SK-N-SH (cell line): ENCODE data around the gene CXXC4. TPM values are rescaled to one million over a fixed set of nuclear protein-coding genes. Genes with fewer than 3 reads are reported as not detected.

ENCODE experiments used
- CTCF ChIA-PET: fragments of 300-600, 350-600 bp; formaldehyde crosslinking; extraction: SDS; loops from one replicate; lab custom pipeline; 2021; lab: Yijun Ruan, JAX
- POLR2A ChIA-PET: fragments of 350-600 bp; sonication (Branson Sonifier 250); formaldehyde crosslinking; extraction: SDS; loops from one replicate; lab custom pipeline; 2020; ENCODE audit warnings: antibody characterized with exemption, inconsistent platforms; lab: Yijun Ruan, JAX
- DNase-seq: peaks from one replicate; pipeline ENCODE4 v3.0.0; 2012
- H2AFZ ChIP-seq: fragments of 200-600 bp; sonication (generic); 2 replicates; pipeline ENCODE4 v1.8.1; 2016; ENCODE audit warnings: antibody characterized with exemption, mild to moderate bottlenecking, low read depth
- H3F3A ChIP-seq: fragments of 200-600 bp; sonication (generic); replicated peaks from 2 replicates; pipeline ENCODE3; 2016; ENCODE audit warnings: antibody characterized with exemption, mild to moderate bottlenecking; ENCODE audit not compliant: insufficient read depth
- H3K27ac ChIP-seq, 2 experiments: fragments of 200-500 bp in 1 of 2; fragments of 200-600 bp in 1 of 2; sonication (Bioruptor generic) in 1 of 2; sonication (generic), shearing (Covaris generic) in 1 of 2; 2 replicates each; pipeline versions ENCODE4 v1.5.1 to v1.6.1; 2014 to 2016; ENCODE audit warnings: low read depth in 2 of 2, inconsistent platforms in 1 of 2, low read length in 1 of 2, mild to moderate bottlenecking in 1 of 2, mixed read lengths in 1 of 2
- H3K27me3 ChIP-seq: fragments of 200-600 bp; sonication (generic), shearing (Covaris generic); 2 replicates; pipeline ENCODE4 v1.6.1; 2016; ENCODE audit warnings: mixed run types; ENCODE audit not compliant: insufficient read depth
- H3K36me3 ChIP-seq, 2 experiments: fragments of 200-500 bp in 1 of 2; fragments of 200-600 bp in 1 of 2; sonication (Bioruptor generic) in 1 of 2; sonication (generic) in 1 of 2; replicated peaks in 1 of 2; 2 replicates each; pipeline versions ENCODE3 to v1.5.1; 2014 to 2016; ENCODE audit warnings: low read length in 1 of 2, mild to moderate bottlenecking in 1 of 2; ENCODE audit not compliant: insufficient read depth in 2 of 2, control insufficient read depth in 1 of 2
- H3K4me1 ChIP-seq, 2 experiments: fragments of 200-500 bp in 1 of 2; fragments of 200-600 bp in 1 of 2; sonication (Bioruptor generic) in 1 of 2; sonication (generic), shearing (Covaris generic) in 1 of 2; 2 replicates each; pipeline versions ENCODE4 v1.5.1 to v1.6.1; 2014 to 2016; ENCODE audit warnings: low read depth in 1 of 2, low read length in 1 of 2, mixed run types in 1 of 2; ENCODE audit not compliant: insufficient read depth in 2 of 2, control insufficient read depth in 1 of 2
- H3K4me2 ChIP-seq: fragments of 200-600 bp; sonication (generic), shearing (Covaris generic); 2 replicates; pipeline ENCODE4 v1.6.1; 2017; ENCODE audit warnings: mixed run types
- H3K4me3 ChIP-seq, 2 experiments: fragments of 200-500 bp in 1 of 2; fragments of 200-600 bp in 1 of 2; sonication (Bioruptor generic) in 1 of 2; sonication (generic), shearing (Covaris generic) in 1 of 2; 2 replicates each; pipeline versions ENCODE4 v1.5.1 to v1.8.1; 2014 to 2016; ENCODE audit warnings: low read depth in 2 of 2, inconsistent platforms in 1 of 2, low read length in 1 of 2, mild to moderate bottlenecking in 1 of 2, mixed read lengths in 1 of 2, moderate library complexity in 1 of 2
- H3K79me2 ChIP-seq: fragments of 200-600 bp; sonication (generic); 2 replicates; pipeline ENCODE4 v1.8.1; 2017; ENCODE audit warnings: mild to moderate bottlenecking; ENCODE audit not compliant: insufficient read depth
- H3K9ac ChIP-seq: fragments of 200-600 bp; sonication (generic); 2 replicates; pipeline ENCODE4 v1.6.1; 2017; ENCODE audit warnings: mixed run types
- H3K9me2 ChIP-seq: fragments of 200-600 bp; sonication (generic); 2 replicates; pipeline ENCODE4 v1.6.1; 2017; ENCODE audit warnings: mixed run types
- H3K9me3 ChIP-seq: fragments of 200-600 bp; sonication (generic); 2 replicates; pipeline ENCODE4 v1.6.1; 2017; ENCODE audit warnings: mixed run types, mild to moderate bottlenecking, moderate library complexity
- H4K20me1 ChIP-seq: fragments of 200-600 bp; sonication (generic); 2 replicates; pipeline ENCODE4 v1.6.1; 2017; ENCODE audit warnings: mild to moderate bottlenecking, mixed run types; ENCODE audit not compliant: insufficient read depth
- CHD2 ChIP-seq: fragments of 150-350 bp; IDR thresholded peaks from 2 replicates; pipeline ENCODE4 v1.6.1; 2018; ENCODE audit warnings: low read length; ENCODE audit not compliant: partially characterized antibody
- CTCF ChIP-seq: fragments of 200-600 bp; sonication (generic); IDR thresholded peaks from 2 replicates; pipeline ENCODE4 v1.6.1; 2017; ENCODE audit warnings: antibody characterized with exemption, mild to moderate bottlenecking, moderate library complexity
- ELF1 ChIP-seq: IDR thresholded peaks from 2 replicates; pipeline ENCODE4 v1.4.0; 2012
- EP300 ChIP-seq, 2 experiments: IDR thresholded peaks; 2 replicates each; pipeline versions ENCODE4 v1.4.0 to v1.6.1; 2012; ENCODE audit warnings: borderline replicate concordance in 1 of 2, low read depth in 1 of 2, low read length in 1 of 2
- FOXM1 ChIP-seq: IDR thresholded peaks from 2 replicates; pipeline ENCODE4 v1.4.0; 2012; ENCODE audit warnings: low read depth, mild to moderate bottlenecking
- GABPA ChIP-seq: IDR thresholded peaks from 2 replicates; pipeline ENCODE4 v1.4.0; 2012; ENCODE audit warnings: low read depth, mild to moderate bottlenecking
- GATA2 ChIP-seq: sonication (generic); formaldehyde crosslinking; IDR thresholded peaks from 2 replicates; pipeline ENCODE4 v1.5.0; 2020; ENCODE audit warnings: mild to moderate bottlenecking, missing genetic modification reagents
- IRF3 ChIP-seq: fragments of 150-350 bp; IDR thresholded peaks from 2 replicates; pipeline ENCODE4 v1.6.1; 2016; ENCODE audit warnings: mild to moderate bottlenecking, low read depth, low read length
- MXI1 ChIP-seq: IDR thresholded peaks from 2 replicates; pipeline ENCODE4 v1.6.1; 2012; ENCODE audit warnings: mild to moderate bottlenecking, low read depth, low read length, improper control_type of control experiment
- NFIC ChIP-seq: IDR thresholded peaks from 2 replicates; pipeline ENCODE4 v1.4.0; 2012; ENCODE audit warnings: borderline replicate concordance
- POLR2AphosphoS5 ChIP-seq: IDR thresholded peaks from 2 replicates; pipeline ENCODE4 v1.6.1; 2012; ENCODE audit warnings: low read depth, low read length
- RAD21 ChIP-seq: IDR thresholded peaks from 2 replicates; pipeline ENCODE4 v1.6.1; 2012; ENCODE audit warnings: mild to moderate bottlenecking, low read length
- RCOR1 ChIP-seq: fragments of 150-350 bp; IDR thresholded peaks from 2 replicates; pipeline ENCODE4 v1.6.1; 2017; ENCODE audit warnings: antibody characterized with exemption, low read length
- RFX5 ChIP-seq: IDR thresholded peaks from 2 replicates; pipeline ENCODE4 v1.6.1; 2012; ENCODE audit warnings: mild to moderate bottlenecking, improper control_type of control experiment, low read length
- SIN3A ChIP-seq: IDR thresholded peaks from 2 replicates; pipeline ENCODE4 v1.6.1; 2012; ENCODE audit warnings: low read depth, mild to moderate bottlenecking, low read length, moderate library complexity, borderline replicate concordance
- SMC3 ChIP-seq: IDR thresholded peaks from 2 replicates; pipeline ENCODE4 v1.6.1; 2012; ENCODE audit warnings: low read depth, low read length, improper control_type of control experiment
- TAF1 ChIP-seq: IDR thresholded peaks from 2 replicates; pipeline ENCODE4 v1.6.1; 2012; ENCODE audit warnings: low read depth, mild to moderate bottlenecking, low read length, moderate library complexity, borderline replicate concordance
- TEAD4 ChIP-seq: IDR thresholded peaks from 2 replicates; pipeline ENCODE4 v1.4.0; 2012; ENCODE audit warnings: mild to moderate bottlenecking, borderline replicate concordance; ENCODE audit not compliant: insufficient read depth
- USF1 ChIP-seq: IDR thresholded peaks from 2 replicates; pipeline ENCODE4 v1.4.0; 2012; ENCODE audit warnings: low read depth, borderline replicate concordance
- YY1 ChIP-seq: IDR thresholded peaks from 2 replicates; pipeline ENCODE4 v1.4.0; 2012; ENCODE audit warnings: low read depth, mild to moderate bottlenecking
- WGBS: methylation state at CpG from one replicate; pipeline ENCODE4 v1.1.6; 2017; ENCODE audit warnings: low lambda C conversion rate; 5-methylcytosine and 5-hydroxymethylcytosine counted together
- polyA plus RNA-seq, 3 experiments: library from polyadenylated mRNA; depleted of rRNA; stranded (reverse); fragments of >200 nt; gene quantifications; 2 replicates each; pipeline ENCODE4 v1.2.3, GENCODE V29; 2012
- TF ChIP-seq, protein P1 (sequence below): fragments of 150-350 bp; IDR thresholded peaks from 2 replicates; pipeline ENCODE4 v1.6.1; 2017; ENCODE audit warnings: antibody characterized with exemption, low read length, low read depth, borderline replicate concordance

CXXC4 gene
- polyA plus RNA-seq, 1 of the 3 experiments (the other 2 are of a cell fraction) = 0.02 TPM

DNA sequence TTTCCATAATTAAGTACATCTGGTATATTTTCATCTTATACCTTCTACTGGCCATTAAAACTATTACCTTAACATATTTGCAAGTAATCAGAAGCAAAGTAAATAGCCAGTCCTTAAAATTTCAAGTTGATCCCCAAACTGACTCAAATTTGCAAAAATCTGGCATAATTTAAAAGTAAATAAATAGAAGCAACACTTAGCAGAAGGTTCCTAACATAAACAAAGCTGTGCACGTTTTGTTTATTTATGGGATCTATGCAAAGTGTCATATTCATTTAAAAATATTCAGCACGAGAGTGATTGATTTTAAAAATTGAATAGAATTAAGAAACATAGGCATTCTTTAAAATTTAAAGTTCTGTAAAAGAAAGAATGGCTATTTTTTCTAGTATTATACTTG, 9.8 kb upstream of the CXXC4 start:
- H3K27me3 ChIP-seq = no peaks in the 10 kb centered on the region
- ChIA-PET POLR2A (no interaction called here), CTCF (no interaction called here)
- H4K20me1 ChIP-seq = no peaks in the 10 kb centered on the region
- H2AFZ ChIP-seq = no peak overlapping the region
- 9% methylated on average over 2 of the region's 2 CpGs for WGBS
- H3K36me3 ChIP-seq = no peaks in the 10 kb centered on the region
- H3F3A ChIP-seq = no peaks in the 10 kb centered on the region
- H3K9ac ChIP-seq = no peak overlapping the region
- TF ChIP-seq USF1 (no peak), RCOR1 (no peak), TEAD4 (no peak), MXI1 (no peak), TAF1 (no peak), CHD2 (no peak), RAD21 (no peak), NFIC (no peak), SIN3A (no peak), SMC3 (no peak), GATA2 (CRISPR knock-in tag) (no peak), GABPA (no peak), RFX5 (no peak)
- TF ChIP-seq, protein P1, sequence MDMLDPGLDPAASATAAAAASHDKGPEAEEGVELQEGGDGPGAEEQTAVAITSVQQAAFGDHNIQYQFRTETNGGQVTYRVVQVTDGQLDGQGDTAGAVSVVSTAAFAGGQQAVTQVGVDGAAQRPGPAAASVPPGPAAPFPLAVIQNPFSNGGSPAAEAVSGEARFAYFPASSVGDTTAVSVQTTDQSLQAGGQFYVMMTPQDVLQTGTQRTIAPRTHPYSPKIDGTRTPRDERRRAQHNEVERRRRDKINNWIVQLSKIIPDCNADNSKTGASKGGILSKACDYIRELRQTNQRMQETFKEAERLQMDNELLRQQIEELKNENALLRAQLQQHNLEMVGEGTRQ = no peak
- H3K79me2 ChIP-seq = no peaks in the 10 kb centered on the region
- H3K9me2 ChIP-seq = no peaks in the 10 kb centered on the region
- no peaks in the 10 kb centered on the region; a peak in 1 of 4 replicates for H3K4me1 ChIP-seq
- H3K4me3 ChIP-seq = no peak overlapping the region
- no peak for DNase-seq
- no peak overlapping the region for H3K27ac ChIP-seq
- no peaks in the 10 kb centered on the region for H3K9me3 ChIP-seq
- no peak overlapping the region for H3K4me2 ChIP-seq

GRCh38 chr4:104502471-104502870, 7.8 kb upstream of the CXXC4 start:
- H3K27me3 ChIP-seq = no peaks in the 10 kb centered on the region
- H3K9me3 ChIP-seq = no peaks in the 10 kb centered on the region
- CTCF ChIA-PET = interaction anchor here (0.7 to 0.8 kb wide), 2 partner anchors 9 to 108 kb away, joined by 3 read pairs; no protein-coding TSS in a partner anchor
- no peak overlapping the region for H3K4me2 ChIP-seq
- POLR2A ChIA-PET = no interaction called here
- no peak overlapping the region for H2AFZ ChIP-seq
- no peak overlapping the region for H3K4me3 ChIP-seq
- no peaks in the 10 kb centered on the region for H3K79me2 ChIP-seq
- no peaks in the 10 kb centered on the region for H3K9me2 ChIP-seq
- H3K9ac ChIP-seq = no peak overlapping the region
- no peaks in the 10 kb centered on the region for H4K20me1 ChIP-seq
- no peaks in the 10 kb centered on the region; a peak in 1 of 4 replicates for H3K4me1 ChIP-seq
- WGBS = 56% methylated on average over 2 of the region's 2 CpGs
- no peak overlapping the region for H3K27ac ChIP-seq
- H3K36me3 ChIP-seq = no peaks in the 10 kb centered on the region
- no peak for DNase-seq
- H3F3A ChIP-seq = no peaks in the 10 kb centered on the region
- TF ChIP-seq CHD2 = no peak
- TF ChIP-seq SMC3 = no peak
- no peak for TF ChIP-seq POLR2AphosphoS5
- no peak for TF ChIP-seq GATA2 (CRISPR knock-in tag)
- no peak for TF ChIP-seq MXI1
- TF ChIP-seq YY1 = no peak
- TF ChIP-seq IRF3 = no peak
- TF ChIP-seq EP300 (IDR thresholded peaks at IDR 0.05; ENCODE audit: borderline replicate concordance in 1 of 2, low read depth in 1 of 2, low read length in 1 of 2) = no peak
- TF ChIP-seq, protein P1 = no peak
- no peak for TF ChIP-seq FOXM1
- no peak for TF ChIP-seq TEAD4
- TF ChIP-seq CTCF = no peak
- TF ChIP-seq ELF1 = no peak
- no peak for TF ChIP-seq GABPA
